ENCODE data around the gene USP32.

Gene USP32

DNA sequence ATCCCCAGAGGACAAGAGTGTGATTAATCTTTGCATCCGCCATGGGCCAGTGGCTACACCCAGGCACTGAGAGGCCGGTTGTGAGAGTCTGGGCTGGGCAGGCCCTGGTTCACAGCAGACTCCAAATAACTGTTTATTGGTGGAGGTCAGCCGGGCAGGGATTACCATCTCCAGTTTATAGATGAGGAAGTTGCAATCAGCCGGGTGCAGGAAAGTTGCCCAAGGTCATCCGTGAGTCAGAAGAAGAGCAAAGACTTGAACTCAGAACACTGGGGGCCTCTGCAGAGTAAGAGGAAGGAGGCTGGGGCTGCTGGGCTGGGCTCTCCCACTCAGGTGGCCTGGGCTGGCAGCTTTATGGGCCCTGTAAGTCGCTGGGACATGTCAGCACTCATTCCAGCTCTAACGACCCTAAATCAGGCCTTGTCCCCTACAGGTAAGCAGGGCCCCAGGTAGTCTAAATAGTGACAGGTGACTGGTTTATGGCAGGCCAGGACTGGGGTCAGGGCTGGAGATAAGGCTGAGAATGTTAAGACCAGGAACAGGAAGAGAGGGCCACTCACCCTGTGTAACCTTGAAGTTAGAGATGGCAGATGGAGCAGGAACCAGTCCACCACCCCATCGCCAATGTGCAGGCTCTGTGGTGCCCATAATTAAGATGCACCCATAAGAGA, 244.2 kb downstream of the USP32 start:
- no peak for DNase-seq

DNA sequence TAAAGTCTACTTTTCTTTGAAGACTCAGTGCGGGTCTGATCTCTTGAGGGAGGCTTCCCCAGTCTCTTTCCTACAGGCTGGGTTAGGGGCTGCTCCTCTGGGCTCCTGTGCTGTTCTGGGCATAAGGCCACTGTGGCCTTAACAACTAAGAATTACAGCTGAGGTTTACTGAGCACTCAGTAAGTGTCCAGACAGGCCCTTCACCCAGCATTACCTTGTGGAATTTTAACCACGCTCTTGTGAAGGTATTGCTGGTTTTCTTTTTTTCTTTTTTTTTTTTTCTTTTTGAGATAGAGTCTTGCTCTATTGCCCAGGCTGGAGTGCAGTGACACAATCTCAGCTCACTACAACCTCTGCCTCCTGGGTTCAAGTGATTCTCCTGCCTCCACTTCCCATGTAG, 245.7 kb downstream of the USP32 start:
- no peak for DNase-seq

DNA sequence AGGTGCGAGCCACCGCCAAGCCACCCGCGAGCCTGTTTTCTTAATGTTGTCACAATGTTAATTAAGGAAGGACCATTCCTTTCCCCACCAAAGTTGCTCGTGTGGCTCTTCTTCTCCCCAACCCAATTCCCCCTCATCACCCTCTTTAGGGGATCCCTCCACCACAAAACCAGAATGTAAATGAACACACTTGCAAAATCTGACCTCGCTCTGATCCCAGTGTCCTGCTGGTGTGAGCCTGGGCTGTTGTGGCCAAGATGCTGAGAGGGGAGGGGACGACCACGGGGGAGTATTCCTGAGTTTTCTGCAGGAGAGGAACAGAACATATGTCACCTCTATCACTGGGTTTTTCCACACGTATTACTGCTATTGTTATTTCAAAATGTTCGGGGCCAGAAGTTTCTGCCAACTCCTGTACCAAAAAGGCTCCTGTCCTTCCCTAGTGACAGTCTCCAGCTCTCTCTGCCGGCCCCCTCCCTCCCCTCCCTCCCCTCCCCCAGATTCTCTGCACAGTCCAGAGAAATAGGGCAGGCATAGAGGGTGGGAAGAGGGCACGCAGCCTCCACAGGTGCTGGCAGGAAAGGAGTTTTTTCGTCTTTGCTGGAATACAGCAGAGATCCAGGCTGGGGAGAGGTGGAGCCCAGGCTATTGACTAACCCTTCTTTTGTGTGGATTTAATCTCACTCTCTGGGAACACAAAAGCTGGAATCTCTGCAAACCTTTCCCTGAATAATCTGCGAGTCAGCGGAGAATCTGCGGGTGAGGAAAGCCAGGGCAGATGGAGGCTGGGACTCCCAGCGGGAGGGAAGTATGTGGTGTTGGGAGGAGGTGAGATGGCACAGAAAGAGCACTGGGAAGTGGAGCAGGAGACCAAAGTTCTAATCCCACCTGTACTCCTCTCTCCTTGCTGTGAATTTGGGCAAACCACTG, 246.7 kb downstream of the USP32 start:
- DNase-seq = no peak

DNA sequence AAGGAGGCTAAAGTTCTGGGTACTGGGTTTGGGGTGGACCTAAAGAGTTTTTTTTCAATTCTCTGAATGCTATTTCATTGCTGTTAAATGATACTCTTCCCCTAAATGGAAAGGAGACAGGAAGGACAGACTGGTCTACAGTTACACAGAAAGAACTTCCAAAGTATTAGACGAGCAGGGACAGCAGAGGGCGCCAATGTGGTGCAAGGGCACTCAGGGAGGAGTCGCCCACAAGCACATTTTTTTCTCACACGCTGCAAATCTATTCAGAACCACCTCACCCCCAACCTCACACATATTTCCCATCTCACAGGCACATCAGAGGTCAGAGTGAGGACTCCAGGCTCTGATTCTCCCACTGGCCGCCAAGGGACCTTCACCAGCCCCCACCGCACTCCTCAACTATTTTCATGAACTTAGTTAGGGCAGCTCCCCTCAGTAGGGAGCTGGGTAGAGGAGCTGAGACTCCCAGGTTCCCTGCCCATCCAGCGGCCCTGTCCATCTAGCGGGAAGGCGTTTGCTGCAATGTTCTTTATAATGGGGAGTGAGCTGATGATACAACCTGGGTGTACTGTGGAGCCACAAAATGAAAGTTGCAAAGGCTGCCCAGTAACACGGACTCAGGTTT, 248.9 kb downstream of the USP32 start:
- DNase-seq = peak; percentile 68

DNA sequence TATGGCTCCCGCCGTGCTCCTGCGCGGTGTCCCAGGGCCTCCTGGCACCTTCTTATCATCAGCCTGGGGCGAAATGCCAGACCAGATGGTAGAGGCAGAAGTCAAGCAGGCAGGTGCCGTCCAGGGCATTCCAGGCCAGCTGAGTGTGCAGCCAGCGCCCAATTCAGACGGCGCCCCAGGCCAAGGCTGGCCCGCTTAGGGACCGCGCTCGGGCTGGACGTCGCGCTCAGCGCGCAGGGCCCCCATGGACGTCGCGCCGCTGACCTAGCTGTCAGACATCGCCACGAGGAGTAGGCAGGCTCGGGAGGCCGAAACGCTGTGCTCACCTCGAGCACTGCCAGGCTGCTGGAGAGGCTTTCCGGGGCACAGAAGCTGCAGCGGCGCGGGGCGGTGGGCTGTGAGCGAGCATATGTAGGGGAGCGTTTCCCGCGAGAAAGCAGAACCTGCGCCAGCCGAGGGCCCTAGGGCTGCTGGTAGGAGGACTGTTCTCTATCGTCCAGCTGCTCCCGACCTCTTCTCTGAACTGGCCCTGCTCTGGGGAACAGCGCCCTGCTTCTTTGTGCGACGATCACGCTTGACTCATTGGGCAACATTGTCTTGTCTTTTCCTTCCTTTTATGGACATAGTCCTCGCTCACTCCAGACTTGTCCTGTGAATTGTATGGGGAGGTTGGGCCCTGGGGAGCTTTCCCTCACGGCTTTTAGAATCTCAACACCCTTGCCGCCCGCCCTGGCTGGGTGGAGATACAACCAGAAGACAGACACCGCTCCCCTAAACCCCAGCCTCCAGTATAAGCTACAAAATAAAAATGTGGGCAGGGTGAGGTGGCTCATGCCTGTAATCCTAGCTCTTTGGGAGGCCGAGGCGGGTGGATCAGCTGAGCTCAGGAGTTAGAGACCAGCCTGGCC, 250.6 kb downstream of the USP32 start:
- no peak for DNase-seq

DNA sequence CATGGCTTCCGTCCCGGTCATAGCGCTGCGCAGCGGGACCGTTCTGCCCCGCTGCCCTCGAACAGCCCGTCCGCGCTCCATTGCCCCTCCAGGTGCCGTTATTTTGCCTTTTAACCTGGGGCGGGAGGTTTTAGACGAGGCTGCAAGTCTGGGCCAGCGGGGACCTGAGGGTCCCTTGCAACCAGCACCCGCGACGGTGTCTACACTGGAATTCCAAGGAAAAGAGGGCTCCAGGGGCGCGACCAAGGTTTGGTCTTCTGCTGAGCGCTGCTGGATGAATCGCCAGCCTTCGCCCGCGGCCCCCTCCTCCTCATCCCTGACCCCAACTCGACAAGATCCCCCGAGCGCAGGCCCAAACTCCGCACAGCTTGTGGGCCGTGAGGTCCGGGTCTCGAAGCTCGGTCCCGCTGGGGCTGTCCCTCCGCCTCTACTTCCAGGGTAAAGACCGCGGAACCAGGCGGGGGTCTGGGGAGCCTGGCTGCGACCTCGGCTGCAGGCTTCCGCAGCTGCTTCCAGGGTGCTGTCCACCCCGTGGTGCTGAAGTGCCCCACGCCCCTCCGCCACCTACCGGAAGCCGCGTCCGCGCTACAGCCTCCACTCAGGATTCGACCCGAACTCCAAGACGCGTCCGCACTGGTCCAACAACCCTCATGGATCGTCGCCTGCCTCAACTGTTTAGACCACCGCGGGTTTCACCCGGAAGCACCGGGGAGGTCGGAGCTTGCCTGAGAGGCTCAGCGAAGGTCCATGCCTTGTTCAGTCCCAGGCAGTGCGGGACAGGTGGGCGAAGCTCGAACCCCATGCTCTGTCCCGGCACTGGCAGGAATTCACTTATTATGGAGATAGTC, 252.3 kb downstream of the USP32 start:
- no peak for DNase-seq

DNA sequence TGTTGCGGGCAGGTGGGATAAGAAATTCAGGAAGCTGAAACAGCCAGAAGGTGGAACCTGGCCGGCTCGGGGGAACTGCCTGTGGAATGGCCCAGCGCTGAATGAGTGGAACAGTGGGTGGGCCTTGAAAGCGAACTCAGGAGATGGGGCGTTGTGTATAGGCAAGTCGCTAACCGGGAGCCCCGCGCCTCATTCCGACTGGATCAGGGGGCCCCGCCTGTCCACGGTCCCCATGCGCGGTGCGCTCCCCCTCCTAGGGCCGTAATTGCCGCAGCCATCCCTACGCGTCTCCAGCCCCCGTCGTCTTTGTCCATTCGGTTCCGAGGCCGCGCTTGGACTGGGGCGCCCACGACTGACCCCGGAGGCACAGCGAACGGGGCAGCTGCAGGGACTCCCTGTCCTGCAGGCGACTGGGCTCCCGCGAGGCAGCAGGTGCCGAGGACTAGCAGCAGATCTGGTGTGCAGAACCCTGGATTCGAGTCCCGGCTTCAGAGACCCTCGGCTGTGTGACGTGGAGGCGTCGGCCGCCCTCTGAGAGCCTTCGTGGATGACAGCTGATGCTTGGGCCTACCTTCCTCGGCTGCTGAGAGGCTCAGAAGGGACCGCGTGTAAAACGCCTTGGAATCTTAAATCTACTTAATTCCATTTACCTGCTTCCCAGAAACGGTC, 253.0 kb downstream of the USP32 start:
- no peak for DNase-seq

DNA sequence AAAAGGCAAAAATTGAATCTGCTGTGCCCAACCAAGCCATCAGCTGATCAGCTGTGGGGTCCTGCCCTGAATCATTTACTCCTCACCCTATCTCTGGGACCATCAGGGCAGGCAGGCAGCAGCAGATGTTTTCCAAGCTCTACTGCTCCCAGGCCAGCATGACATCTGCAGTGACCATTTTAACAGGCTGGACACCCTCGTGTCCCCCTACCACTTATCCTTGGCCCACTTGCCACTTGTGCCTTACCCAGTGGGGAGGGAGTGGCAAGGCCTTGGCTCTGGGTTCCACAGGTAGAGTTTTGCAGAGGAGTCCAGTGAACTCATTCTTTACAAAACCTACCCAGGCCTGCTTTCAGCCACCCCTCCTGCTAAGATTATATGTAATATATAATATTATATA, 254.2 kb downstream of the USP32 start:
- no peak for DNase-seq

DNA sequence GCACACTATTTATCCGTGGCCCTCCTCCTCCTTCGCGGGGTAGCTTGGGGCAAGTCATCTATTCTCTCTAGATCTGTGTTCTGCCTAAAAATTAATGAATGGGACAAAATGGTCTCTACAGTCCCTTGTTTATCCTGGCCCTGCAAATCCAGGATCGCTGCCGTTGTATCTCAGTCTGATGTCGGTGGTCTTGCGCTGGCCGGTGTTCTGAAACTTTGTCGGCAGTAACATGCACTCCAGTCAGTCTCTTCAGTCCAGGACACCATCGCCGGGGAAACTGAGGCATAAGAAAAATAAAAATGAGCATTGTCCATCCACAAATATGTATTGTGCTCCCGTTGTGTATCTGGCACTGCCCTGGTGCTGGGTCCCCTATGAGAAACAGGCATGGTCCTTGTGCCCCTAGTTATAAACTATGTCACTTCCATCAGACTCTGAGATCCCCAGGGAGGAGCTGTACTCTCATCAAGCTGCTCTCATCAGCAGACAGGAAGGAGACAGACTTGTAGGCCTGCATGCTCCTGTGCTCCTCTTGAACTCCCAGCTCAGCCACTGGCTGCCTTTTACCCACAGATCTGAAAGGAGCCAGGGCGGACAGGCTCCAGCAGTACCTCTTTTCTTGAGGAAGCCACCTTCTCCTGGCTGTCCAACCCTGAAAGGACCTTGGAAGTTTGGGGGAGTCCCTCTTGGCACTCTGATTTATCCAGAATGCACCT, 255.8 kb downstream of the USP32 start:
- DNase-seq = no peak

DNA sequence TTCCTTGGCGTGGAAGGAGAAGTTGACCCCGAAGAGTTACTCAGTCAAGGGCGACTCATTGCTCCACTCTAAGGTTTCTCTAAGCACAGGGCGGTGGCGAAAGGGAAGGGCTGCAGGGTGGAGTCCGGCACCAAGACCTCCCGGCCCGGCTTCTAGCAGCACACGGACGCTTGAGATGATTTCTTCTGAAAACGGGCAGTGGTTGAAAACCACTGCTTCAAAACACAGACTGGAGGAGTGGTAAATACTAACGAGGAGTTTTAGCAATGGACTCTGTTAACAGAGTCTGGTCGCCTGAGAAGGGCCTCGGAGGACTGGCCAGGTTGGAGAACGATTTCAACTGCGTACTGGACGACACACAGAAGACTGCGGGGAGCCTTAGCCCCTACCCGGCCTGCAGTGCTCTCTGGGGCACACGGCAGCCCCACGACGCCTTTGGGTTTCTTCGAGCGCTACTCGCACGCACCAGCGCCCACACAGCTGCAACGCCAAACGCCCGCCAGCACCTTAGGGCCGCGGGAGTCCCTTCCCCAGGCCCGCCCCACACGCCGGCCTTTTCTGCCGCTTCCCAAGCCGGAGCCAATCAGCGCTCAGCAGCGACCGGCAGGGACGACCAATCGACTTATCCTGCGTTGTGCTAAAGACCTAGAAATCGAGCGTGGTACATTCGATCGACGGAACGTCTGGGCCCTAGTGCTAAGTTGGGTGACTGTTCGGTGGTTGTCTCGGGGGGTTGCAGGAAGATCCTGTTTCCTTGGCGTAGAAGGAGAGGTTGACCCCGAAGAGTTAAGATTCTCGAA, 256.6 kb downstream of the USP32 start:
- no peak for DNase-seq

DNA sequence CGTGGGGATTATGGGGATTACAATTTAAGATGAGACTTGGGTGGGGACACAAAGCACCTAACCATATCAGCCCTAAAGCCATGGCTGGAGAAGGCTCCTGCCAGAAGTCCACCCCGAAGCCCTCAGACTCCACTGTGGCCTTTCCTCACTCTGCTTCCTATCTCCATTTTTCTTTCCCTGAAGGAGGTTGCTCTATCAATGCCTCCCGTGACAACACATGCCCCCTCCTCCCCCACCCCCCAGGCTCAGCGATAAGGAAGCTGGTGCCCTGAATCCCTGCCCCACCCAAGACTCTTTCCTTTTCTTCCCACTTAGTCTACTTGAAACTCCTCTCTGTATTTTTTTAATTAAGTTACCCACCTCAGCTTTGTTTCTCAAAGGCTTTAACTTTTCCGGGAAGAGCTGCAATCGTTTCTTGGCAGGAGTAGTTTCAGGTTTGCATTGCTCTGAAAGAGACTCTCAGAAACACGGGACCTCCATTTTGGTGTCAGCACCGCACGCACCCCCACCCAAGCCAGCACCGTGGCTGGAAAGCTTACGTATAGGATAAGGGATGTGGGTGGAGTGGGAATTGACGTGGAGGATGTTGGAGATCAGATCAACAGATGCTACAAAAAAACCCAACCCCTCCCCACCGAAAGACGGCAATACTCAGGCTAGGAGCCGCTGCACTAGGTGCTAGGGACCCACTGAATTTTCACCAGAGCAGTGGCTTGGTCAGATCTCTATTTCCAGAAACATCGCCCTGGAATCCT, 257.4 kb downstream of the USP32 start:
- no peak for DNase-seq

DNA sequence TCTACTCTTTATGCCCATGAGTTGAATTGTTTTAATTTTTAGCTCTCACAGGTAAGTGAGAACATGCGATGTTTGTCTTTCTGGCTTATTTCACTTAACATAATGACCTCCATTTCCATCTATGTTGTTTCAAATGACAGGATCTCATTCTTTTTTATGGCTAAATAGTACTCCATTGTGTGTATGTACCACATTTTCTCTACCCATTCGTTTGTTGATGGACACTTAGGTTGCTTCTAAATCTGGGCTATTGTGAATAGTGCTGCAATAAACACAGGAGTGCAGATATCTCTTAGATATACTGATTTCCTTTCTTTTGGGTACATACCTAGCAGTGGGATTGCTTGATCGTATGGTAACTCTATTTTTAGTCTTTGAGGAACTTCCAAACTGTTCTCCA, 261.5 kb downstream of the USP32 start:
- DNase-seq = no peak

DNA sequence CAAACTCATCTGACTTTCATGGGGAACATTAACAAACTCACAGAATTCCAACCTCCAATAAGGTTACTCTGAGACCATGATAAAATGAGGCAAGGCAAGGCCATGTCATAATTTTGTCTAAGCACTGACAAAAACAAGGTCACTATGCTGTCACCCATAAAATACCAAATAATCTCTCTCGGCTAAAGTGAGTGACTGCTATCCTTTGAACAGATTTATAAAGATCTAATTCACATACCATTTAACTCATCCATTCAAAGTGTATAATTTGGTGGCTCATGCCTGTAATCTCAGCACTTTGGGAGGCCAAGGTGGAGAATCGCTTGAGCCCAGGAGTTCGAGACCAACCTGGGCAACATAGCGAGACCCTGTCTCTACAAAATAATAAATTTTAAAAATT, 262.8 kb downstream of the USP32 start:
- DNase-seq = no peak
